Measurements from ENCODE around the gene OPTC. TPM values are rescaled to one million over a fixed set of nuclear protein-coding genes. Genes with fewer than 3 reads are reported as not detected.
"Not testable (repeated sequence)": the region's sequence is repeated elsewhere in the genome, so short reads cannot be mapped to it uniquely, and the experiment has no call there.

The OPTC gene
- total RNA-seq (2014; rRNA removed; shearing (Covaris generic); ENCODE audit: low replicate concordance): not detected in 2 replicates

- in situ Hi-C loops (cut with HindIII; ENCODE audit: low pct_unique_long_range_greater_than_20kb, low sequenced_read_pairs): no loop called here
- DNase-seq (ENCODE audit: low read depth): no peak
Observed at GRCh38 chr1:203493901-203494300, at the start of gene OPTC. TSS of gene OPTC (plus strand) at chr1:203494153. CDS start at chr1:203496006, 1,853 bp downstream.

- in situ Hi-C loops (cut with HindIII; ENCODE audit: low pct_unique_long_range_greater_than_20kb, low sequenced_read_pairs): no loop called here
Observed at GRCh38 chr1:203444171-203444576, 49.8 kb upstream of the OPTC start.

GRCh38 chr1:203447151-203447550 lies 46.8 kb upstream of the OPTC start:
- in situ Hi-C loops (cut with HindIII; ENCODE audit: low pct_unique_long_range_greater_than_20kb, low sequenced_read_pairs): no loop called here
- no peak for DNase-seq (ENCODE audit: low read depth)

More at GRCh38 chr1:203444171-203444576, 49.8 kb upstream of the OPTC start:
- no peak for DNase-seq (ENCODE audit: low read depth)

GRCh38 chr1:203447598-203447997 lies 46.4 kb upstream of the OPTC start:
- DNase-seq (ENCODE audit: low read depth); in situ Hi-C loops (cut with HindIII; ENCODE audit: low pct_unique_long_range_greater_than_20kb, low sequenced_read_pairs): not testable (repeated sequence)

GRCh38 chr1:203448521-203449061 lies 45.4 kb upstream of the OPTC start:
- in situ Hi-C loops (cut with HindIII; ENCODE audit: low pct_unique_long_range_greater_than_20kb, low sequenced_read_pairs): no loop called here
- DNase-seq (ENCODE audit: low read depth): no peak

GRCh38 chr1:203450001-203450400 lies 44.0 kb upstream of the OPTC start:
- in situ Hi-C loops (cut with HindIII; ENCODE audit: low pct_unique_long_range_greater_than_20kb, low sequenced_read_pairs): no loop called here
- DNase-seq (ENCODE audit: low read depth): no peak

GRCh38 chr1:203450479-203451149 lies 43.3 kb upstream of the OPTC start:
- no peak for DNase-seq (ENCODE audit: low read depth)
- in situ Hi-C loops (cut with HindIII; ENCODE audit: low pct_unique_long_range_greater_than_20kb, low sequenced_read_pairs): no loop called here

GRCh38 chr1:203451836-203452784 lies 41.8 kb upstream of the OPTC start:
- in situ Hi-C loops (cut with HindIII; ENCODE audit: low pct_unique_long_range_greater_than_20kb, low sequenced_read_pairs): no loop called here
- DNase-seq (ENCODE audit: low read depth): no peak

GRCh38 chr1:203453016-203453415 lies 40.9 kb upstream of the OPTC start:
- no peak for DNase-seq (ENCODE audit: low read depth)
- in situ Hi-C loops (cut with HindIII; ENCODE audit: low pct_unique_long_range_greater_than_20kb, low sequenced_read_pairs): no loop called here

GRCh38 chr1:203453616-203454015 lies 40.3 kb upstream of the OPTC start:
- no peak for DNase-seq (ENCODE audit: low read depth)
- in situ Hi-C loops (cut with HindIII; ENCODE audit: low pct_unique_long_range_greater_than_20kb, low sequenced_read_pairs): no loop called here

- in situ Hi-C loops (cut with HindIII; ENCODE audit: low pct_unique_long_range_greater_than_20kb, low sequenced_read_pairs): no loop called here
- DNase-seq (ENCODE audit: low read depth): no peak
Observed at GRCh38 chr1:203454986-203455471, 38.9 kb upstream of the OPTC start.

GRCh38 chr1:203455706-203456105 lies 38.2 kb upstream of the OPTC start:
- in situ Hi-C loops (cut with HindIII; ENCODE audit: low pct_unique_long_range_greater_than_20kb, low sequenced_read_pairs): no loop called here
- DNase-seq (ENCODE audit: low read depth): no peak

GRCh38 chr1:203456577-203456976 lies 37.4 kb upstream of the OPTC start:
- DNase-seq (ENCODE audit: low read depth): no peak
- in situ Hi-C loops (cut with HindIII; ENCODE audit: low pct_unique_long_range_greater_than_20kb, low sequenced_read_pairs): no loop called here

GRCh38 chr1:203458078-203458477 lies 35.9 kb upstream of the OPTC start:
- in situ Hi-C loops (cut with HindIII; ENCODE audit: low pct_unique_long_range_greater_than_20kb, low sequenced_read_pairs): no loop called here
- DNase-seq (ENCODE audit: low read depth): no peak

- in situ Hi-C loops (cut with HindIII; ENCODE audit: low pct_unique_long_range_greater_than_20kb, low sequenced_read_pairs): no loop called here
- DNase-seq (ENCODE audit: low read depth): no peak
Observed at GRCh38 chr1:203459671-203460201, 34.2 kb upstream of the OPTC start.

GRCh38 chr1:203461717-203462116 lies 32.2 kb upstream of the OPTC start:
- DNase-seq (ENCODE audit: low read depth): no peak
- in situ Hi-C loops (cut with HindIII; ENCODE audit: low pct_unique_long_range_greater_than_20kb, low sequenced_read_pairs): no loop called here

GRCh38 chr1:203462143-203462542 lies 31.8 kb upstream of the OPTC start:
- no peak for DNase-seq (ENCODE audit: low read depth)
- in situ Hi-C loops (cut with HindIII; ENCODE audit: low pct_unique_long_range_greater_than_20kb, low sequenced_read_pairs): no loop called here

- peak; percentile 34 for DNase-seq (ENCODE audit: low read depth)
- in situ Hi-C loops (cut with HindIII; ENCODE audit: low pct_unique_long_range_greater_than_20kb, low sequenced_read_pairs): no loop called here
Observed at GRCh38 chr1:203462878-203463277, 31.1 kb upstream of the OPTC start.

All from Caki2 (cell line).